Nephron (organoid): Measurements from ENCODE around the gene RAB44.

ENCODE experiments used
- H3K27ac Mint-ChIP-seq, 3 experiments: 2 replicates each; pipeline ENCODE4 v1.8.0; 2020; ENCODE audit warnings: mixed read lengths in 3 of 3, mild to moderate bottlenecking in 2 of 3, moderate library complexity in 1 of 3
- H3K27me3 Mint-ChIP-seq: 2 replicates; pipeline ENCODE4 v1.8.0; 2021; ENCODE audit warnings: low read depth, mild to moderate bottlenecking, moderate library complexity, mixed read lengths
- H3K36me3 Mint-ChIP-seq: 2 replicates; pipeline ENCODE4 v1.8.0; 2020; ENCODE audit warnings: low read depth, mixed read lengths
- H3K4me1 Mint-ChIP-seq: 2 replicates; pipeline ENCODE4 v1.8.0; 2020; ENCODE audit warnings: mixed read lengths
- H3K4me3 Mint-ChIP-seq, 3 experiments: 2 replicates each; pipeline ENCODE4 v1.8.0; 2020; ENCODE audit warnings: mild to moderate bottlenecking in 3 of 3, mixed read lengths in 3 of 3, moderate library complexity in 2 of 3
- H3K9me3 Mint-ChIP-seq: 2 replicates; pipeline ENCODE4 v1.8.0; 2020; ENCODE audit warnings: mixed read lengths
- CTCF ChIP-seq, 3 experiments: fragments of 200-600 bp; sonication (generic); IDR thresholded peaks; one replicate each; pipeline ENCODE4 v1.5.0; 2021; ENCODE audit warnings: antibody characterized with exemption in 3 of 3; ENCODE audit not compliant: unreplicated experiment in 3 of 3

The RAB44 gene

DNA sequence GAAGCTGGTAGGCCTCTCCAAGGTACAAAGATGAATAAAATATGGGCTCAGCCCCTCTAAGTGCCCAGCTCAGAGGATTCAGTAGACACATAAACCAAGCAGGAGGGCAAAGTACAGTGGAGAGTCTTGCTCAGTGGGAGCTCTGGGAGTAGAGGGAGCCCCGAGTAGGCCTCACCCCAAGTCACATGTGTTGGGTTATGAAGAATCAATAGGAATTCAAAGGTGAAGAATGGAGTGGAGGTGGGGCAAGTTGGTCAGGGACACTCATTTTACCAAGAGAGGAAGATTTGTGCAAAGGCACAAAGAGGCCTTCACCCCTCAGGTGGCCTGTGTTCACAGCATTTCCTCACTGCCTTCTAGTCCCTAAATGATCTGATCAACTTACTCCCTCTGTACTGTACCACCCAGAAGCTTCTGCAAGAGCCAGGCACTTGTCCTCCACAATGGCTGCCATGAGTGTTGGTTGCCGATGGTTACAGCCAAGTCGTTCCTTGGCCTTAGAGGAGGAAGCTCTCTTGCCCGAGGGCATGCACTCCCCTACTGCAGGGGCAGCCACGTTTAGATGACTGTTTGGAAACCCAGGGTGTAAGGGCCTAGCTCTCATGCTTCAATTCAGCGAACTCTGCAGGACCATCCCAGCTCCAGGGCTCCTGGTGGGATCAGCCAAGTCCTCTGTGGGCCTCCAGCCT lies 25.8 kb upstream of the RAB44 start:
- H3K9me3 Mint-ChIP-seq = no peaks in the 10 kb centered on the region

DNA sequence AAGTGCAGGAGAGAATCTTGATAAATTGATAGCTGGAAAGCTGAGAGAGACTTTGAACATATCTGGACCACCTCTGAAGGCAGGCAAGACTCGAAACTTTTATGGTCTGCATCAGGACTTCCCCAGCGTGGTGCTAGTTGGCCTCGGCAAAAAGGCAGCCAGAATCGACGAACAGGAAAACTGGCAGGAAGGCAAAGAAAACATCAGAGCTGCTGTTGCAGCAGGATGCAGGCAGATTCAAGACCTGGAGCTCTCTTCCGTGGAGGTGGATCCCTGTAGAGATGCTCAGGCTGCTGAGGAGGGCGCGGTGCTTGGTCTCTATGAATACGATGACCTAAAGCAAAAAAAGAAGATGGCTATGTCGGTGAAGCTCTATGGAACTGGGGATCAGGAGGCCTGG lies 23.7 kb upstream of the RAB44 start:
- peaks cover 48% of the 10 kb centered on the region for H3K4me1 Mint-ChIP-seq
- no peak for TF ChIP-seq CTCF (IDR thresholded peaks at IDR 0.05; ENCODE audit: unreplicated experiment in 3 of 3)
- peak overlapping the region in 1 of 3 experiments; percentile 34 for H3K4me3 Mint-ChIP-seq
- peak overlapping the region in 1 of 3 experiments; percentile 5 for H3K27ac Mint-ChIP-seq
- H3K9me3 Mint-ChIP-seq = no peaks in the 10 kb centered on the region
- peaks cover 27% of the 10 kb centered on the region for H3K27me3 Mint-ChIP-seq
- H3K36me3 Mint-ChIP-seq = no peaks in the 10 kb centered on the region

More for the DNA sequence above, 25.8 kb upstream of the RAB44 start:
- no peak overlapping the region for H3K4me3 Mint-ChIP-seq
- H3K27ac Mint-ChIP-seq = no peak overlapping the region
- no peaks in the 10 kb centered on the region for H3K36me3 Mint-ChIP-seq
- TF ChIP-seq CTCF (IDR thresholded peaks at IDR 0.05; ENCODE audit: unreplicated experiment in 3 of 3) = no peak
- H3K4me1 Mint-ChIP-seq = peaks cover 48% of the 10 kb centered on the region
- peaks cover 18% of the 10 kb centered on the region for H3K27me3 Mint-ChIP-seq

- H3K9me3 Mint-ChIP-seq = no peaks in the 10 kb centered on the region
- H3K4me1 Mint-ChIP-seq = peaks cover 37% of the 10 kb centered on the region
- peak overlapping the region in 2 of 3 experiments; percentile 3 to 57 for H3K4me3 Mint-ChIP-seq
- H3K36me3 Mint-ChIP-seq = no peaks in the 10 kb centered on the region
- H3K27me3 Mint-ChIP-seq = peaks cover 28% of the 10 kb centered on the region
- peak overlapping the region in 1 of 3 experiments; percentile 65 for H3K27ac Mint-ChIP-seq
- no peak for TF ChIP-seq CTCF (IDR thresholded peaks at IDR 0.05; ENCODE audit: unreplicated experiment in 3 of 3)
These were observed 22.7 kb upstream of the RAB44 start for GRCh38 chr6:36674942-36675341.

GRCh38 chr6:36676141-36677058 lies 21.2 kb upstream of the RAB44 start:
- no peak for TF ChIP-seq CTCF (IDR thresholded peaks at IDR 0.05; ENCODE audit: unreplicated experiment in 3 of 3)
- no peaks in the 10 kb centered on the region for H3K36me3 Mint-ChIP-seq
- H3K4me1 Mint-ChIP-seq = peaks cover 43% of the 10 kb centered on the region
- no peaks in the 10 kb centered on the region for H3K9me3 Mint-ChIP-seq
- peak overlapping the region; percentile 81 to 95 (median 88) for H3K4me3 Mint-ChIP-seq
- H3K27ac Mint-ChIP-seq = peak overlapping the region; percentile 28 to 86 (median 80)
- peaks cover 31% of the 10 kb centered on the region for H3K27me3 Mint-ChIP-seq

- H3K27ac Mint-ChIP-seq = peak overlapping the region; percentile 28 to 66 (median 56)
- peaks cover 31% of the 10 kb centered on the region for H3K27me3 Mint-ChIP-seq
- peaks cover 45% of the 10 kb centered on the region for H3K4me1 Mint-ChIP-seq
- TF ChIP-seq CTCF (IDR thresholded peaks at IDR 0.05; ENCODE audit: unreplicated experiment in 3 of 3) = no peak
- H3K36me3 Mint-ChIP-seq = no peaks in the 10 kb centered on the region
- peak overlapping the region; percentile 81 to 95 (median 88) for H3K4me3 Mint-ChIP-seq
- no peaks in the 10 kb centered on the region for H3K9me3 Mint-ChIP-seq
These were observed 20.4 kb upstream of the RAB44 start for GRCh38 chr6:36677059-36677749.
